ENCODE results near the gene HPD. TPM values are rescaled to one million over a fixed set of nuclear protein-coding genes. Genes with fewer than 3 reads are reported as not detected.

Gene HPD
- total RNA-seq, 1 experiment from 2014 or later, result not detected

DNA sequence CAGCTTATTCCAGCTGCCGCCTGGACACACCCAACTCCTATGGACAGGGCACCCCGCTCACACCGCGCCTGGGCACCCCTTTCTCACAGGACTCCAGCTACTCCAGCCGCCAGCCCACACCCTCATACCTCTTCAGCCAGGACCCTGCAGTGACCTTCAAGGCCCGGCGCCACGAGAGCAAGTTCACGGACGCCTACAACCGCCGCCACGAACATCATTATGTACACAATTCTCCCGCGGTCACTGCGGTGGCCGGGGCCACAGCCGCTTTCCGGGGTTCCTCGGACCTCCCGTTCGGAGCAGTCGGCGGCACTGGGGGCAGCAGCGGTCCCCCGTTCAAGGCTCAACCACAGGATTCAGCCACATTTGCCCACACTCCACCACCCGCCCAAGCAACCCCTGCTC, 48.9 kb downstream of the HPD start:
- ATAC-seq, result no peak
- Histone ChIP-seq H3K9me2 (replicated peaks; ENCODE audit: low read length) (no peaks in the 10 kb centered on the region), H3K4me3 (ENCODE audit: low read length) (no peak overlapping the region), H3K9me3 (ENCODE audit: low read length) (no peaks in the 10 kb centered on the region), H4K20me1 (ENCODE audit: low read length) (peaks cover 25% of the 10 kb centered on the region), H3K4me1 (ENCODE audit: insufficient read depth, low read length) (peaks cover 35% of the 10 kb centered on the region), H3K27ac (ENCODE audit: low read length) (no peak overlapping the region), H3K9ac (ENCODE audit: low read length) (no peak overlapping the region), H3K27me3 (ENCODE audit: low read length) (no peaks in the 10 kb centered on the region), H3F3A (ENCODE audit: low read length, unreplicated experiment) (no peaks in the 10 kb centered on the region), H2AFZ (ENCODE audit: low read length) (no peak overlapping the region), H3K4me2 (ENCODE audit: low read length) (no peak overlapping the region), H3K79me2 (ENCODE audit: low read length) (peaks cover 98% of the 10 kb centered on the region), H3K36me3 (ENCODE audit: low read depth, low read length) (peaks cover 29% of the 10 kb centered on the region; the same call in 1 of the 2 replicates)
- no peak for DNase-seq
- intact Hi-C loops (cut with micrococcal nuclease), result no loop called here
- BruUV-seq (replicated peaks), result no TSS peak
- ChIA-PET POLR2A (ENCODE audit: unreplicated experiment) (interaction anchor here (1.0 kb wide), 1 partner anchor 8 kb away, joined by 24 read pairs; no protein-coding TSS in a partner anchor), CTCF (interaction anchor here (3.3 kb wide), 1 partner anchor 14 kb away, joined by 95 read pairs; the partner anchor contains the start of gene RHOF)
- TF ChIP-seq EZH2phosphoT487 (IDR thresholded peaks at IDR 0.05; ENCODE audit: borderline replicate concordance, low read length) (no peak), EZH2 (IDR thresholded peaks at IDR 0.05; ENCODE audit: low read length, unreplicated experiment) (no peak)
- TF ChIP-seq, protein P1, sequence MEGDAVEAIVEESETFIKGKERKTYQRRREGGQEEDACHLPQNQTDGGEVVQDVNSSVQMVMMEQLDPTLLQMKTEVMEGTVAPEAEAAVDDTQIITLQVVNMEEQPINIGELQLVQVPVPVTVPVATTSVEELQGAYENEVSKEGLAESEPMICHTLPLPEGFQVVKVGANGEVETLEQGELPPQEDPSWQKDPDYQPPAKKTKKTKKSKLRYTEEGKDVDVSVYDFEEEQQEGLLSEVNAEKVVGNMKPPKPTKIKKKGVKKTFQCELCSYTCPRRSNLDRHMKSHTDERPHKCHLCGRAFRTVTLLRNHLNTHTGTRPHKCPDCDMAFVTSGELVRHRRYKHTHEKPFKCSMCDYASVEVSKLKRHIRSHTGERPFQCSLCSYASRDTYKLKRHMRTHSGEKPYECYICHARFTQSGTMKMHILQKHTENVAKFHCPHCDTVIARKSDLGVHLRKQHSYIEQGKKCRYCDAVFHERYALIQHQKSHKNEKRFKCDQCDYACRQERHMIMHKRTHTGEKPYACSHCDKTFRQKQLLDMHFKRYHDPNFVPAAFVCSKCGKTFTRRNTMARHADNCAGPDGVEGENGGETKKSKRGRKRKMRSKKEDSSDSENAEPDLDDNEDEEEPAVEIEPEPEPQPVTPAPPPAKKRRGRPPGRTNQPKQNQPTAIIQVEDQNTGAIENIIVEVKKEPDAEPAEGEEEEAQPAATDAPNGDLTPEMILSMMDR (conservative IDR thresholded peaks at IDR 0.05; ENCODE audit: low read depth, low read length), result no peak

GRCh38 chr12:121808623-121809022, 50.0 kb downstream of the HPD start:
- DNase-seq, result no peak
- H2AFZ ChIP-seq (ENCODE audit: low read length), result no peak overlapping the region
- ChIA-PET POLR2A (ENCODE audit: unreplicated experiment) (no interaction called here), CTCF (no interaction called here)
- H3K4me2 ChIP-seq (ENCODE audit: low read length), result no peak overlapping the region
- no peak overlapping the region for H3K27ac ChIP-seq (ENCODE audit: low read length)
- BruUV-seq (replicated peaks), result no TSS peak
- peaks cover 95% of the 10 kb centered on the region for H3K79me2 ChIP-seq (ENCODE audit: low read length)
- no peak overlapping the region for H3K4me3 ChIP-seq (ENCODE audit: low read length)
- peaks cover 22% of the 10 kb centered on the region; the same call in 1 of the 2 replicates for H3K36me3 ChIP-seq (ENCODE audit: low read depth, low read length)
- H3K27me3 ChIP-seq (ENCODE audit: low read length), result no peaks in the 10 kb centered on the region
- no peaks in the 10 kb centered on the region for H3K9me3 ChIP-seq (ENCODE audit: low read length)
- H3F3A ChIP-seq (ENCODE audit: low read length, unreplicated experiment), result no peaks in the 10 kb centered on the region
- ATAC-seq, result no peak
- H4K20me1 ChIP-seq (ENCODE audit: low read length), result peaks cover 23% of the 10 kb centered on the region
- no peaks in the 10 kb centered on the region for H3K9me2 ChIP-seq (replicated peaks; ENCODE audit: low read length)
- H3K4me1 ChIP-seq (ENCODE audit: insufficient read depth, low read length), result peaks cover 32% of the 10 kb centered on the region
- intact Hi-C loops (cut with micrococcal nuclease), result no loop called here
- H3K9ac ChIP-seq (ENCODE audit: low read length), result no peak overlapping the region
- TF ChIP-seq EZH2phosphoT487 (IDR thresholded peaks at IDR 0.05; ENCODE audit: borderline replicate concordance, low read length) (no peak), EZH2 (IDR thresholded peaks at IDR 0.05; ENCODE audit: low read length, unreplicated experiment) (no peak)
- TF ChIP-seq, protein P1 (conservative IDR thresholded peaks at IDR 0.05; ENCODE audit: low read depth, low read length), result no peak

DNA sequence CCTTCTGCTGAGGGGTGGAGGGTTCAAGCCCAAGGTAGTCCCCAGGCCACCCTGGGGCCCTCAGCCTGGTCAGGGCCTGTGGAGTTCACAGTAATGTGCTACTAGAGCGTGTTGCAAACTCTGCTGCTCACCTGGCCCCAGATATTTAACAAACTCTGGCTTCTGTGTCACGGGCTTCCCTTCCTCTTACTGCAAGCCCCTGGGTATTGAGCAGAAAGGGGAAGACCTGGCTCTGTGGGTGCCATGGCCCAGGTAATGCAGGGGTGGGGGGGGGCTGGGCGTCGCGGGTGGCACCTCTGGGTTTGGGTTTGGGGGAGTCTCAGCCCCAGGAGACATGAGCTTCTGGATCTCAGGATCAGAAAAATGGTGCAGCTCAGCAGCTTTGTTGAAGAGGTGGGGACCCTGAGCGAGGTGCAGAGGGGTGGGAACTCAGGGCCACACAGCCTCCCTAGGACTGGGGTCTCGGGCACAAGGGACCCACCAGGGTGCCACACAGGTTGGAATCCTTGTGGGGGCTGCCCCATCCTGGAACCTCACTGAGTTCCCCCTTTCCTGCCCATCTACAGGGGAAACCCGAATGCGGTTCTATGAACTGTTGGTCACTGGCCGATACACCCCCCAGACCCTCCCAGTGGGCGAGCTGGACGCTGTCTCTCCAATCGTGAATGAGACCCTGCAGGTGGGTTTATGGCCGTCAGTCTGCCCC, 50.9 kb downstream of the HPD start:
- Histone ChIP-seq H3K9me3 (ENCODE audit: low read length) (no peaks in the 10 kb centered on the region), H3K27me3 (ENCODE audit: low read length) (no peaks in the 10 kb centered on the region), H3F3A (ENCODE audit: low read length, unreplicated experiment) (no peaks in the 10 kb centered on the region), H3K4me3 (ENCODE audit: low read length) (peak overlapping the region; percentile 71; the same call in 1 of the 2 replicates), H3K4me1 (ENCODE audit: insufficient read depth, low read length) (peaks cover 24% of the 10 kb centered on the region), H2AFZ (ENCODE audit: low read length) (no peak overlapping the region), H3K36me3 (ENCODE audit: low read depth, low read length) (peaks cover 15% of the 10 kb centered on the region; the same call in 1 of the 2 replicates), H3K27ac (ENCODE audit: low read length) (no peak overlapping the region), H4K20me1 (ENCODE audit: low read length) (peaks cover 15% of the 10 kb centered on the region), H3K79me2 (ENCODE audit: low read length) (peaks cover 94% of the 10 kb centered on the region), H3K9me2 (replicated peaks; ENCODE audit: low read length) (no peaks in the 10 kb centered on the region), H3K9ac (ENCODE audit: low read length) (no peak overlapping the region), H3K4me2 (ENCODE audit: low read length) (peak overlapping the region; percentile 85; the same call in 1 of the 2 replicates)
- no peak for TF ChIP-seq EZH2phosphoT487 (IDR thresholded peaks at IDR 0.05; ENCODE audit: borderline replicate concordance, low read length)
- TF ChIP-seq, protein P1 (conservative IDR thresholded peaks at IDR 0.05; ENCODE audit: low read depth, low read length), result no peak
- ChIA-PET CTCF (interaction anchor here (1.1 kb wide), 1 partner anchor 24 kb away, joined by 4 read pairs; no protein-coding TSS in a partner anchor), POLR2A (ENCODE audit: unreplicated experiment) (no interaction called here)
- ATAC-seq (no peak), DNase-seq (no peak)
- intact Hi-C loops (cut with micrococcal nuclease), result no loop called here
- BruUV-seq (replicated peaks), result no TSS peak
